ENCODE measurements around the gene EBF3.

EBF3 gene

DNA sequence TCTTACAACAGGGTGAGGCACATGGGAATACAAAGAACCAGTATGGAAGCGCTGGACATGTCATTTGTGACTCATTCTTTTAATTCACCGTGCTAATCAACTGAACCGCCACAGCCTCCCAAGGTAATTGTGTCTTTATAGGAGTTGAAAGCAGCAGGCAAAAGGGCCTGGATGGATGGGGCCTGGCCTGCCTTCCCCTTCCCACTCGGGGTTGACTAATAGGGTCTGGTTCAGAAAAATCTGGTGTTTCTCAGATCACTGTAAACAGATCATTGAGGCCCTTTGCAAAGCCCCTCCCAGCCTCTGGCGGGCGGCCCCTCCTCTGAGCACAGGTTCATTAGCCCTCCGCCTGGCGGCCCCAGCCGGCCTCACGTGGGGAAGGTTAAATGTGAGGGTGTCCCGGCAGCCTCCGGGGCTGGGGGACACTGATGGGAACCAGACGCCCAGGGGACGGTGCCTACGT lies 100.8 kb downstream of the EBF3 start:
- FAIRE-seq: no peak
- DNase-seq (ENCODE audit: insufficient read length, low spot score): no peak

GRCh38 chr10:129861776-129862531 lies 102.1 kb downstream of the EBF3 start:
- TF ChIP-seq, protein P1, sequence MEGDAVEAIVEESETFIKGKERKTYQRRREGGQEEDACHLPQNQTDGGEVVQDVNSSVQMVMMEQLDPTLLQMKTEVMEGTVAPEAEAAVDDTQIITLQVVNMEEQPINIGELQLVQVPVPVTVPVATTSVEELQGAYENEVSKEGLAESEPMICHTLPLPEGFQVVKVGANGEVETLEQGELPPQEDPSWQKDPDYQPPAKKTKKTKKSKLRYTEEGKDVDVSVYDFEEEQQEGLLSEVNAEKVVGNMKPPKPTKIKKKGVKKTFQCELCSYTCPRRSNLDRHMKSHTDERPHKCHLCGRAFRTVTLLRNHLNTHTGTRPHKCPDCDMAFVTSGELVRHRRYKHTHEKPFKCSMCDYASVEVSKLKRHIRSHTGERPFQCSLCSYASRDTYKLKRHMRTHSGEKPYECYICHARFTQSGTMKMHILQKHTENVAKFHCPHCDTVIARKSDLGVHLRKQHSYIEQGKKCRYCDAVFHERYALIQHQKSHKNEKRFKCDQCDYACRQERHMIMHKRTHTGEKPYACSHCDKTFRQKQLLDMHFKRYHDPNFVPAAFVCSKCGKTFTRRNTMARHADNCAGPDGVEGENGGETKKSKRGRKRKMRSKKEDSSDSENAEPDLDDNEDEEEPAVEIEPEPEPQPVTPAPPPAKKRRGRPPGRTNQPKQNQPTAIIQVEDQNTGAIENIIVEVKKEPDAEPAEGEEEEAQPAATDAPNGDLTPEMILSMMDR (IDR thresholded peaks at IDR 0.05; ENCODE audit: insufficient read depth, missing control alignments): no peak
- FAIRE-seq (no peak), DNase-seq (ENCODE audit: insufficient read length, low spot score) (no peak)

More for the DNA sequence above, 100.8 kb downstream of the EBF3 start:
- TF ChIP-seq, protein P1 (IDR thresholded peaks at IDR 0.05; ENCODE audit: insufficient read depth, missing control alignments): no peak

DNA sequence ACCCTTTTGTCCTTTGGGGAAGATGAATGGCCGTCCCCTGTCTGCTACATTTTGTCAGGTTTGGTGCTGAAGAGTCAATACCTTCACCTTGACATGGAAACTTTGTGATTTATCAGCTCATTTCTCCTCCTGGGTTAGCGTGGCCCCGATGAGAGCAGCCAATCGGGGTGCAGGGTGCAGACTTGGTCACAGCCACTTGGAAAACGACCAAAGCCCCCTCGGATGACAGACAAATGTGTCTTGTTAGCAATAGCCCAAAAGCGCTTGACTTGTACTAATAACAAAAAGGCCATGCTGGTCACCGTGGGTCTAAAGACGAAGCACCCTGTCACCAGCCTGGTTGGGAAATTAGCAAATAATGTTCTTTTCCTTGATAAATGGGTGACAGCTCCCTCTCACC lies 103.7 kb downstream of the EBF3 start:
- TF ChIP-seq, protein P1 (IDR thresholded peaks at IDR 0.05; ENCODE audit: insufficient read depth, missing control alignments): no peak
- no peak for FAIRE-seq
- DNase-seq (ENCODE audit: insufficient read length, low spot score): no peak

GRCh38 chr10:129859536-129859935 lies 104.5 kb downstream of the EBF3 start:
- DNase-seq (ENCODE audit: insufficient read length, low spot score) (no peak), FAIRE-seq (no peak)
- TF ChIP-seq, protein P1 (IDR thresholded peaks at IDR 0.05; ENCODE audit: insufficient read depth, missing control alignments): no peak

DNA sequence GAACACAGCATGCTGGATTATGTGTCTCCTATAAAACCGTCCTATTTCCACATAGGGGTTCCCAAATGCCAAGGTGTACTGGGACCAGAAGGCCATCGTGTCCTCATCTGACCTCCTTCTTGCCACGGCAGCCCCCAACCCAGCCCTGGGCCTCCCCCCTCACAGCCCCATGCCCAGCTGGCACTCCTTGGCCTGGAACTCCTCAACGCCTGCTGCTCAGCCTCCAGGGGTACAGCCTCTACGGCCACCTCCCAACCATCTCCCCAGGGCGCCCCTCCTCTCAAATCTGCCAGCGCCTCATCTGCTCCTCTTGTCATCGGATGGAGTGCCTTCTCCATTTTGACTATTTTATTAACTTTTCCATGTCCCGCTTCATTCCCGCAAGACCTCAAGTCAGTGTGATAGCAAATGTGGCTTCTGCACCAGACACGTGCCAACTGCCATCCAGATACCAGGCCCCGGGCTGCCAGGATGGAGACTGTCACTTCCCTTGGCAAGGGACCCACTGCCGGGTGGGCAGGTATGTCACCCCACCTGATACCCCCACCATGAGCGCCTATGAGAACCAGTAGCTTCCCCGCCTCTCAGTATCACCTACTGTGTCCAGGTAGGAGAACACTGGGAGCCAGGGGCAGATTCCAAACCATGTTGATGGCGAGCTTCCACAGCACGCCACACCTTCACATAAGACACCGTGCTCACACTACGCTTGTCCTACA lies 106.7 kb downstream of the EBF3 start:
- TF ChIP-seq, protein P1 (IDR thresholded peaks at IDR 0.05; ENCODE audit: insufficient read depth, missing control alignments): no peak
- no peak for FAIRE-seq
- DNase-seq (ENCODE audit: insufficient read length, low spot score): no peak

GRCh38 chr10:129855836-129856563 lies 108.1 kb downstream of the EBF3 start:
- no peak for FAIRE-seq

More at GRCh38 chr10:129855836-129856563, 108.1 kb downstream of the EBF3 start:
- DNase-seq (ENCODE audit: insufficient read length, low spot score): no peak
- TF ChIP-seq, protein P1 (IDR thresholded peaks at IDR 0.05; ENCODE audit: insufficient read depth, missing control alignments): no peak

Measured in D721Med (cell line).